IMR-90 (cell line): Measurements from ENCODE around the gene COL7A1. TPM values are rescaled to one million over a fixed set of nuclear protein-coding genes. Genes with fewer than 3 reads are reported as not detected.

Source experiments
- ATAC-seq: fragments of 200-7000 bp; cut with Tn5 transposase; 2 replicates; pipeline ENCODE4 v1.9.1; 2020; ENCODE audit warnings: low read depth, mild to moderate bottlenecking, moderate library complexity
- BruUV-seq: library from RNA; stranded (reverse); fragments of 400-500 nt; replicated peaks from 2 replicates; lab custom pipeline; 2021; lab: Mats Ljungman, UMichigan
- CTCF ChIA-PET: fragments of 300-600 bp; formaldehyde crosslinking; extraction: SDS; loops from one replicate; lab custom pipeline; 2021; ENCODE audit warnings: antibody characterized with exemption; lab: Yijun Ruan, JAX
- POLR2A ChIA-PET: fragments of 300-600 bp; sonication (Branson Sonifier 250); formaldehyde crosslinking; loops from one replicate; lab custom pipeline; 2022; ENCODE audit warnings: antibody characterized with exemption; ENCODE audit not compliant: unreplicated experiment; lab: Charles Lee
- DNase-seq: peaks from one replicate; pipeline ENCODE4 v3.0.0; 2013
- H2AFZ ChIP-seq: replicated peaks from 2 replicates; pipeline ENCODE3; 2013; ENCODE audit warnings: low read length, mild to moderate bottlenecking; ENCODE audit not compliant: poor library complexity
- H2AK5ac ChIP-seq: 2 replicates; pipeline ENCODE4 v1.6.1; 2013; ENCODE audit warnings: low read depth, low read length, inconsistent platforms
- H2AK9ac ChIP-seq: replicated peaks from 2 replicates; pipeline ENCODE3; 2013; ENCODE audit warnings: mild to moderate bottlenecking, low read depth, low read length, moderate library complexity; ENCODE audit not compliant: poor library complexity
- H2BK120ac ChIP-seq: 2 replicates; pipeline ENCODE4 v1.6.1; 2013; ENCODE audit warnings: low read depth, low read length, inconsistent platforms
- H2BK15ac ChIP-seq: 3 replicates; pipeline ENCODE4 v1.6.1; 2013; ENCODE audit warnings: low read depth, low read length, inconsistent platforms
- H2BK20ac ChIP-seq: 2 replicates; pipeline ENCODE4 v1.6.1; 2013; ENCODE audit warnings: low read depth, mild to moderate bottlenecking, inconsistent platforms, low read length, moderate library complexity
- H2BK5ac ChIP-seq: 2 replicates; pipeline ENCODE4 v1.6.1; 2013; ENCODE audit warnings: mild to moderate bottlenecking, low read depth, low read length, inconsistent platforms; ENCODE audit not compliant: poor library complexity, severe bottlenecking
- H3K14ac ChIP-seq: replicated peaks from 2 replicates; pipeline ENCODE4 v1.6.1; 2013; ENCODE audit warnings: low read depth, low read length, inconsistent platforms
- H3K18ac ChIP-seq: 2 replicates; pipeline ENCODE4 v1.6.1; 2013; ENCODE audit warnings: low read depth, low read length, control low read depth
- H3K23ac ChIP-seq: 2 replicates; pipeline ENCODE4 v1.6.1; 2013; ENCODE audit warnings: low read depth, low read length, inconsistent platforms
- H3K27ac ChIP-seq: 2 replicates; pipeline ENCODE4 v1.5.1; 2013; ENCODE audit warnings: mild to moderate bottlenecking, control low read depth, low read length; ENCODE audit not compliant: insufficient read depth
- H3K27me3 ChIP-seq: 2 replicates; pipeline ENCODE4 v1.6.1; 2013; ENCODE audit warnings: low read length; ENCODE audit not compliant: control insufficient read depth, insufficient read depth
- H3K36me3 ChIP-seq: 2 replicates; pipeline ENCODE4 v1.6.1; 2013; ENCODE audit warnings: low read length, mixed read lengths; ENCODE audit not compliant: control insufficient read depth, insufficient read depth
- H3K4ac ChIP-seq: 2 replicates; pipeline ENCODE4 v1.6.1; 2013; ENCODE audit warnings: low read depth, low read length, inconsistent platforms
- H3K4me1 ChIP-seq: 2 replicates; pipeline ENCODE4 v1.6.1; 2013; ENCODE audit warnings: low read length, mixed read lengths; ENCODE audit not compliant: control insufficient read depth, insufficient read depth
- H3K4me2 ChIP-seq: 2 replicates; pipeline ENCODE4 v1.6.1; 2013; ENCODE audit warnings: low read depth, mild to moderate bottlenecking, control low read depth, low read length, moderate library complexity
- H3K4me3 ChIP-seq: 2 replicates; pipeline ENCODE4 v1.5.1; 2013; ENCODE audit warnings: low read depth, mild to moderate bottlenecking, control low read depth, low read length, moderate library complexity; ENCODE audit not compliant: insufficient read depth
- H3K56ac ChIP-seq: 2 replicates; pipeline ENCODE4 v1.6.1; 2013; ENCODE audit warnings: low read length, inconsistent platforms; ENCODE audit not compliant: insufficient read depth; ENCODE audit errors: extremely low read depth
- H3K79me1 ChIP-seq, 2 experiments: 2 replicates each; pipeline ENCODE4 v1.6.1; 2013; ENCODE audit warnings: low read length in 2 of 2, inconsistent platforms in 1 of 2, low read depth in 1 of 2
- H3K9ac ChIP-seq: 2 replicates; pipeline ENCODE4 v1.6.1; 2013; ENCODE audit warnings: low read depth, low read length, control low read depth
- H3K9me1 ChIP-seq: 2 replicates; pipeline ENCODE4 v1.6.1; 2013; ENCODE audit warnings: low read length, inconsistent platforms; ENCODE audit not compliant: insufficient read depth
- H3K9me3 ChIP-seq: 2 replicates; pipeline ENCODE4 v1.6.1; 2013; ENCODE audit warnings: low read length; ENCODE audit not compliant: control insufficient read depth, insufficient read depth
- H4K20me1 ChIP-seq: 2 replicates; pipeline ENCODE4 v1.6.1; 2013; ENCODE audit warnings: low read length, inconsistent platforms; ENCODE audit not compliant: insufficient read depth
- H4K5ac ChIP-seq: 2 replicates; pipeline ENCODE4 v1.6.1; 2013; ENCODE audit warnings: mild to moderate bottlenecking, low read depth, low read length, control low read depth
- H4K8ac ChIP-seq, 2 experiments: 2 replicates each; pipeline ENCODE4 v1.6.1; 2013; ENCODE audit warnings: low read depth in 2 of 2, low read length in 2 of 2, control low read depth in 1 of 2, inconsistent platforms in 1 of 2
- H4K91ac ChIP-seq: 2 replicates; pipeline ENCODE4 v1.6.1; 2013; ENCODE audit warnings: low read depth, low read length, inconsistent platforms; ENCODE audit not compliant: insufficient read depth
- BHLHE40 ChIP-seq: fragments of 150-350 bp; IDR thresholded peaks from 2 replicates; pipeline ENCODE4 v1.6.1; 2016; ENCODE audit warnings: mild to moderate bottlenecking, low read depth, low read length
- CEBPB ChIP-seq: IDR thresholded peaks from 2 replicates; pipeline ENCODE4 v1.6.1; 2012; ENCODE audit warnings: low read depth, low read length, improper control_type of control experiment
- CHD1 ChIP-seq: IDR thresholded peaks from 2 replicates; pipeline ENCODE4 v1.6.1; 2012; ENCODE audit warnings: low read depth, low read length, improper control_type of control experiment
- CTCF ChIP-seq: conservative IDR thresholded peaks from 2 replicates; pipeline ENCODE4 v1.5.1; 2012; ENCODE audit warnings: mild to moderate bottlenecking, low read depth, low read length, improper control_type of control experiment
- FOS ChIP-seq: fragments of 150-350 bp; IDR thresholded peaks from 2 replicates; pipeline ENCODE4 v1.6.1; 2016; ENCODE audit warnings: low read depth, low read length
- MAFK ChIP-seq: IDR thresholded peaks from 2 replicates; pipeline ENCODE4 v1.6.1; 2012; ENCODE audit warnings: low read depth, low read length, improper control_type of control experiment
- MAZ ChIP-seq: IDR thresholded peaks from 2 replicates; pipeline ENCODE4 v1.6.1; 2012; ENCODE audit warnings: low read depth, mild to moderate bottlenecking, low read length, improper control_type of control experiment, moderate library complexity, borderline replicate concordance
- MXI1 ChIP-seq: IDR thresholded peaks from 2 replicates; pipeline ENCODE4 v1.6.1; 2012; ENCODE audit warnings: low read depth, mild to moderate bottlenecking, low read length, moderate library complexity, borderline replicate concordance
- NFE2L2 ChIP-seq: fragments of 150-350 bp; IDR thresholded peaks from 2 replicates; pipeline ENCODE4 v1.6.1; 2016; ENCODE audit warnings: low read depth, mild to moderate bottlenecking, low read length
- POLR2A ChIP-seq: IDR thresholded peaks from 2 replicates; pipeline ENCODE4 v1.6.1; 2012; ENCODE audit warnings: mild to moderate bottlenecking, low read depth, low read length
- RAD21 ChIP-seq: IDR thresholded peaks from 2 replicates; pipeline ENCODE4 v1.6.1; 2012; ENCODE audit warnings: low read length, improper control_type of control experiment
- RCOR1 ChIP-seq: IDR thresholded peaks from 2 replicates; pipeline ENCODE4 v1.6.1; 2012; ENCODE audit warnings: mild to moderate bottlenecking, low read length, improper control_type of control experiment; ENCODE audit not compliant: insufficient replicate concordance
- RFX5 ChIP-seq: IDR thresholded peaks from 2 replicates; pipeline ENCODE4 v1.8.0; 2012; ENCODE audit warnings: low read depth, mild to moderate bottlenecking, low read length, moderate library complexity
- SMC3 ChIP-seq: fragments of 150-350 bp; IDR thresholded peaks from 2 replicates; pipeline ENCODE4 v1.6.1; 2016; ENCODE audit warnings: low read depth, mild to moderate bottlenecking, antibody characterized with exemption, low read length, moderate library complexity
- USF2 ChIP-seq: fragments of 150-350 bp; IDR thresholded peaks from 2 replicates; pipeline ENCODE4 v1.6.1; 2017; ENCODE audit warnings: mild to moderate bottlenecking, antibody characterized with exemption, low read length, low read depth
- WGBS, 2 experiments: methylation state at CpG; one replicate each; pipeline versions ENCODE4 v1.1.5 to v1.1.7; 2013; ENCODE audit warnings: missing lambda C conversion rate in 2 of 2; ENCODE audit not compliant: insufficient read length in 1 of 2; ENCODE audit errors: extremely low coverage in 2 of 2; 5-methylcytosine and 5-hydroxymethylcytosine counted together
- dilution Hi-C: fragments of 300-500 bp; cut with HindIII; formaldehyde crosslinking; loops from one replicate; pipeline ENCODE4 v1.14.3; 2018; ENCODE audit warnings: low sequenced_read_pairs; ENCODE audit not compliant: unreplicated experiment
- in situ Hi-C: fragments of 300-500 bp; cut with MboI; formaldehyde crosslinking; loops from 3 replicates; pipeline ENCODE4 v1.14.3; 2019; ENCODE audit warnings: low sequenced_read_pairs, inconsistent platforms, mixed read lengths
- intact Hi-C: fragments of 100-400 bp; cut with micrococcal nuclease; formaldehyde crosslinking; loops from 2 replicates; pipeline ENCODE4 v1.10.0; 2022
- polyA plus RNA-seq, 3 experiments: library from polyadenylated mRNA; depleted of rRNA; stranded (reverse); fragments of >200 nt; gene quantifications; 2 replicates each; pipeline ENCODE4 v1.2.3, GENCODE V29; 2012; ENCODE audit warnings: low replicate concordance in 1 of 3
- total RNA-seq: library from RNA; depleted of rRNA; stranded (reverse); fragments of >200 nt; gene quantifications from 2 replicates; pipeline ENCODE4 v1.2.3, GENCODE V29; 2012
- TF ChIP-seq, protein P1 (sequence below): fragments of 150-350 bp; IDR thresholded peaks from 2 replicates; pipeline ENCODE4 v1.6.1; 2016; ENCODE audit warnings: low read depth, mild to moderate bottlenecking, low read length, moderate library complexity, borderline replicate concordance

Gene COL7A1
- total and polyA plus RNA-seq, 2 of the 4 experiments (the other 2 are of a cell fraction): 4.1 to 20.3 TPM

DNA sequence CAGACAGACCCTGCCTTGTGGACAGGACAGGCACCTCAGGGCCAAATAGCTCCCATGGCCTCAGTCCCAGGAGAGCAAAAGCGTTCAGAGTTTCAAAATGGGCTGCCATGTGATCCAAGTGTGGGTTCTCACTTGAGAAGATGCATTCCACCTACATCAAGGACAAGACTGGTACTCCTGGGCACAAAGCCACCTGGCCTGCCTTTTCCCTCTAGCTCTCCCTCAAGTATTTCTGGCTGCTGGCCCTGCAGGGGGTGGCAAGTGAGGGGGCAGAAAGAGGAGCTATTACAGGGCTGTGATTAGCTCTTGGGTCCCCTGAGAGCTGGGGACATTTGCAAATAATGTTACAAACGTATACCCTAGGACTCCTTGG, 6.5 kb upstream of the COL7A1 start:
- H3K36me3 ChIP-seq: peaks cover 76% of the 10 kb centered on the region
- H4K5ac ChIP-seq: no peak overlapping the region
- dilution Hi-C loops (no loop called here), intact Hi-C loops (no loop called here), in situ Hi-C loops (no loop called here)
- peak overlapping the region; percentile 44 for H2AK9ac ChIP-seq
- H2AK5ac ChIP-seq: no peak overlapping the region
- ATAC-seq (no peak), DNase-seq (no peak)
- H3K27ac ChIP-seq: no peak overlapping the region
- peaks cover 30% of the 10 kb centered on the region for H3K4me1 ChIP-seq
- H2BK120ac ChIP-seq: no peak overlapping the region
- no peak overlapping the region for H3K23ac ChIP-seq
- ChIA-PET POLR2A (no interaction called here), CTCF (interaction anchor here (1.3 kb wide), 1 partner anchor 69 kb away, joined by 3 read pairs; no protein-coding TSS in a partner anchor)
- no CpG with 5 or more reads among the region's 2 CpGs for WGBS, 2 experiments
- H4K20me1 ChIP-seq: peaks cover 26% of the 10 kb centered on the region
- H4K91ac ChIP-seq: no peak overlapping the region
- H2BK20ac ChIP-seq: no peak overlapping the region
- H3K9ac ChIP-seq: no peak overlapping the region
- H3K9me1 ChIP-seq: peaks cover 29% of the 10 kb centered on the region
- no peak overlapping the region for H3K4me2 ChIP-seq
- no peak for TF ChIP-seq MXI1
- TF ChIP-seq CHD1: no peak
- TF ChIP-seq MAFK: no peak
- no peak for TF ChIP-seq USF2
- TF ChIP-seq MAZ: no peak
- TF ChIP-seq, protein P1, sequence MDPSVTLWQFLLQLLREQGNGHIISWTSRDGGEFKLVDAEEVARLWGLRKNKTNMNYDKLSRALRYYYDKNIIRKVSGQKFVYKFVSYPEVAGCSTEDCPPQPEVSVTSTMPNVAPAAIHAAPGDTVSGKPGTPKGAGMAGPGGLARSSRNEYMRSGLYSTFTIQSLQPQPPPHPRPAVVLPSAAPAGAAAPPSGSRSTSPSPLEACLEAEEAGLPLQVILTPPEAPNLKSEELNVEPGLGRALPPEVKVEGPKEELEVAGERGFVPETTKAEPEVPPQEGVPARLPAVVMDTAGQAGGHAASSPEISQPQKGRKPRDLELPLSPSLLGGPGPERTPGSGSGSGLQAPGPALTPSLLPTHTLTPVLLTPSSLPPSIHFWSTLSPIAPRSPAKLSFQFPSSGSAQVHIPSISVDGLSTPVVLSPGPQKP: no peak
- TF ChIP-seq RAD21: no peak
- no peak for TF ChIP-seq RFX5
- no peak for TF ChIP-seq BHLHE40
- TF ChIP-seq CEBPB: no peak
- TF ChIP-seq FOS: no peak
- TF ChIP-seq RCOR1: no peak
- no peak for TF ChIP-seq POLR2A
- TF ChIP-seq CTCF: no peak
- TF ChIP-seq NFE2L2: no peak
- TF ChIP-seq SMC3: no peak
- no peak overlapping the region for H4K8ac ChIP-seq
- H3K4ac ChIP-seq: no peak overlapping the region
- no peak overlapping the region for H2BK5ac ChIP-seq
- no peak overlapping the region for H3K56ac ChIP-seq
- no peaks in the 10 kb centered on the region for H3K27me3 ChIP-seq
- peaks cover 20 to 78% of the 10 kb centered on the region in 2 experiments; a peak in 3 of 4 replicates for H3K79me1 ChIP-seq
- no peak overlapping the region for H3K18ac ChIP-seq
- H2BK15ac ChIP-seq: no peak overlapping the region
- no peaks in the 10 kb centered on the region for H3K9me3 ChIP-seq
- no peak overlapping the region for H2AFZ ChIP-seq
- H3K4me3 ChIP-seq: no peak overlapping the region
- H3K14ac ChIP-seq: no peak overlapping the region
- BruUV-seq: no TSS peak
